Adrenal gland (tissue), 5 donors: ENCODE measurements around the gene BCL3.

Experiments
- CTCF ChIP-seq, 6 experiments: fragments of 450-650 bp in 4 of 6; fragments of 200-600 bp in 2 of 6; sonication (generic) in 1 of 6; IDR thresholded peaks; 1 replicate in 5 of 6; 2 replicates in 1 of 6; pipeline versions ENCODE4 v1.5.1 to v1.8.0; 2016 to 2021; ENCODE audit warnings: antibody characterized with exemption in 6 of 6, mild to moderate bottlenecking in 2 of 6, moderate library complexity in 1 of 6
- POLR2A ChIP-seq, 2 donors: fragments of 450-650 bp; IDR thresholded peaks; one replicate each; pipeline ENCODE4 v1.6.1; 2017; ENCODE audit warnings: antibody characterized with exemption in 2 of 2, mild to moderate bottlenecking in 2 of 2, moderate library complexity in 1 of 2
- donor health status: DM: no; HTN: no; CAD: no.

DNA sequence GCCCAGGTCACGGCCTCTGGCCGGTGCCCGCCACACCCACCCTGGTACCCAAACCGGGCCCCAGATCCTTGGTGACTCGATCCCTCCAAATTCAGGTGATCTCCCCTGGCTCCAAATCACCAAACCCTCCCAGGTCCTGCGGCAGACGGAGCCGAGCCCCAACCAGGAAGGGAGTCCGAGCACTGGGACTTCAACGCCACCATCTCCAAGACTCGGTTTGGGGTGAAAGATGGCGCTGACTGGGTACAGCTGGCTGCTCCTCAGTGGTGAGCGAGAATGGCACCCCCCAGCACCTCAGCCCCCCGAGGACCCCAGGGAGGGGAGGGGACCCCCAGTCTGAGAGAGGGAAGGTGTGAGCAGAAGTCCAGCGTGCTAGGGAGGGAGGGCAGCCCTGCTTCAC lies 47.3 kb upstream of the BCL3 start:
- TF ChIP-seq POLR2A (IDR thresholded peaks at IDR 0.05) = no peak
- TF ChIP-seq CTCF (IDR thresholded peaks at IDR 0.05) = no peak
